A549 (cell line): ENCODE results near the gene MANSC4. TPM values are rescaled to one million over a fixed set of nuclear protein-coding genes. Genes with fewer than 3 reads are reported as not detected.

Source experiments
- ATAC-seq, 2 experiments: fragments of 200-7000 bp in 1 of 2; fragments of >200 bp in 1 of 2; cut with Nextera tagmentation in 1 of 2; cut with Tn5 transposase in 1 of 2; 3 replicates each; pipeline versions ENCODE4 v1.8.0 to v1.9.1; 2018 to 2020; ENCODE audit warnings: mild to moderate bottlenecking in 1 of 2, moderate library complexity in 1 of 2
- CTCF ChIA-PET: fragments of 300-600 bp; sonication (Branson Sonifier 250); formaldehyde crosslinking; extraction: SDS; loops from one replicate; lab custom pipeline; 2021; ENCODE audit warnings: antibody characterized with exemption, inconsistent platforms; lab: Yijun Ruan, JAX
- POLR2A ChIA-PET: fragments of 350-600 bp; formaldehyde crosslinking; extraction: SDS; loops from one replicate; lab custom pipeline; 2021; ENCODE audit warnings: antibody characterized with exemption, inconsistent platforms; lab: Yijun Ruan, JAX
- DNase-seq, 2 experiments: peaks; one replicate each; pipeline versions ENCODE4 v3.0.0 to v3.0.0-alpha.2; 2011 to 2016; ENCODE audit warnings: low read depth in 1 of 2, low spot score in 1 of 2
- FAIRE-seq: peaks from 2 replicates; lab custom pipeline; 2011; peaks lifted over from hg19 to GRCh38; lab: Jason Lieb, UNC
- H3K27ac ChIP-seq, 2 experiments: fragments of >200 bp; sonication (Bioruptor Twin); formaldehyde crosslinking; 3 replicates each; pipeline ENCODE4 v1.5.1; 2016 to 2017
- H3K4me1 ChIP-seq: fragments of >200 bp; sonication (Bioruptor Twin); formaldehyde crosslinking; 3 replicates; pipeline ENCODE4 v1.6.1; 2016
- H3K4me2 ChIP-seq: fragments of >200 bp; sonication (Bioruptor Twin); formaldehyde crosslinking; 3 replicates; pipeline ENCODE4 v1.6.1; 2016
- H3K4me3 ChIP-seq: fragments of >200 bp; sonication (Bioruptor Twin); formaldehyde crosslinking; 3 replicates; pipeline ENCODE4 v1.5.1; 2016
- H3K9me3 ChIP-seq: fragments of >200 bp; sonication (Bioruptor Twin); formaldehyde crosslinking; 3 replicates; pipeline ENCODE4 v1.6.1; 2016
- CBX2 ChIP-seq: fragments of 200-600 bp; sonication (generic); IDR thresholded peaks from 2 replicates; pipeline ENCODE4 v1.6.1; 2016; ENCODE audit warnings: low read depth, mild to moderate bottlenecking, borderline replicate concordance
- CBX8 ChIP-seq: fragments of 200-600 bp; sonication (generic); IDR thresholded peaks from 2 replicates; pipeline ENCODE4 v1.6.1; 2016
- CHD2 ChIP-seq: fragments of 150-350 bp; IDR thresholded peaks from 2 replicates; pipeline ENCODE4 v1.6.1; 2014; ENCODE audit warnings: low read length; ENCODE audit not compliant: partially characterized antibody
- E2F6 ChIP-seq: IDR thresholded peaks from 2 replicates; pipeline ENCODE4 v1.6.1; 2012; ENCODE audit warnings: low read depth, borderline replicate concordance
- EHF ChIP-seq: fragments of 250-450 bp; sonication (Bioruptor Pico); IDR thresholded peaks from 2 replicates; pipeline ENCODE4 v1.5.0; 2020; ENCODE audit warnings: mild to moderate bottlenecking
- EP300 ChIP-seq, 2 experiments: fragments of >200 bp; sonication (Bioruptor Twin); formaldehyde crosslinking; IDR thresholded peaks; 2 replicates in 1 of 2; 3 replicates in 1 of 2; pipeline ENCODE4 v1.6.1; 2016 to 2017
- ESRRA ChIP-seq: fragments of 150-350 bp; IDR thresholded peaks from 2 replicates; pipeline ENCODE4 v1.6.1; 2014; ENCODE audit warnings: mild to moderate bottlenecking, low read length, borderline replicate concordance
- FOSL2 ChIP-seq, 2 experiments: fragments of 450-650 bp in 1 of 2; fragments of >200 bp in 1 of 2; sonication (Bioruptor Twin) in 1 of 2; formaldehyde crosslinking; IDR thresholded peaks; 2 replicates each; pipeline versions ENCODE4 v1.5.0 to v1.6.1; 2016 to 2020; ENCODE audit warnings: mild to moderate bottlenecking in 1 of 2, moderate library complexity in 1 of 2
- FOXS1 ChIP-seq: fragments of 250-450 bp; sonication (Bioruptor Pico); IDR thresholded peaks from 2 replicates; pipeline ENCODE4 v1.5.0; 2020; ENCODE audit warnings: mild to moderate bottlenecking, moderate library complexity
- HDAC2 ChIP-seq: fragments of 200-600 bp; sonication (generic); IDR thresholded peaks from 2 replicates; pipeline ENCODE4 v1.6.1; 2016
- HOXB13 ChIP-seq: fragments of 250-450 bp; sonication (Bioruptor Pico); IDR thresholded peaks from 2 replicates; pipeline ENCODE4 v1.5.0; 2020; ENCODE audit warnings: low read depth, mild to moderate bottlenecking, moderate library complexity
- MAFK ChIP-seq: fragments of 450-650 bp; IDR thresholded peaks from 2 replicates; pipeline ENCODE4 v1.6.1; 2014; ENCODE audit not compliant: partially characterized antibody
- MYC ChIP-seq: IDR thresholded peaks from 2 replicates; pipeline ENCODE4 v1.6.1; 2012; ENCODE audit warnings: mild to moderate bottlenecking, inconsistent platforms, low read length, improper control_type of control experiment, borderline replicate concordance
- NPAS2 ChIP-seq: fragments of 250-450 bp; sonication (Bioruptor Pico); IDR thresholded peaks from 2 replicates; pipeline ENCODE4 v1.8.0; 2022; ENCODE audit warnings: mild to moderate bottlenecking, moderate library complexity, borderline replicate concordance
- NR3C1 ChIP-seq: fragments of >200 bp; sonication (Bioruptor Twin); formaldehyde crosslinking; IDR thresholded peaks from 3 replicates; pipeline ENCODE4 v1.6.1; 2017
- PBX3 ChIP-seq: IDR thresholded peaks from 2 replicates; pipeline ENCODE4 v1.6.1; 2012
- PHF8 ChIP-seq: fragments of 200-600 bp; sonication (generic); IDR thresholded peaks from 2 replicates; pipeline ENCODE4 v1.6.1; 2016; ENCODE audit warnings: low read depth, mild to moderate bottlenecking, antibody characterized with exemption, moderate library complexity, borderline replicate concordance
- POLR2AphosphoS2 ChIP-seq: conservative IDR thresholded peaks from 2 replicates; pipeline ENCODE4 v1.6.1; 2012; ENCODE audit warnings: low read length, improper control_type of control experiment, inconsistent platforms
- SMC3 ChIP-seq: fragments of >200 bp; sonication (Bioruptor Twin); formaldehyde crosslinking; IDR thresholded peaks from 3 replicates; pipeline ENCODE4 v1.6.1; 2018; ENCODE audit warnings: inconsistent platforms
- TFCP2L1 ChIP-seq: fragments of 250-450 bp; sonication (Bioruptor Pico); IDR thresholded peaks from 2 replicates; pipeline ENCODE4 v1.5.0; 2021; ENCODE audit warnings: mild to moderate bottlenecking
- TP53 ChIP-seq: fragments of 250-450 bp; sonication (Bioruptor Pico); IDR thresholded peaks from 2 replicates; pipeline ENCODE4 v1.5.0; 2021; ENCODE audit warnings: mild to moderate bottlenecking, moderate library complexity
- USF2 ChIP-seq: fragments of 450-650 bp; IDR thresholded peaks from 2 replicates; pipeline ENCODE4 v1.6.1; 2014; ENCODE audit warnings: antibody characterized with exemption
- ZC3H11A ChIP-seq: fragments of 450-650 bp; IDR thresholded peaks from 2 replicates; pipeline ENCODE4 v1.6.1; 2014; ENCODE audit warnings: antibody characterized with exemption, mild to moderate bottlenecking
- ZSCAN20 ChIP-seq: fragments of 250-450 bp; sonication (Bioruptor Pico); IDR thresholded peaks from 2 replicates; pipeline ENCODE4 v1.8.0; 2022; ENCODE audit warnings: mild to moderate bottlenecking, moderate library complexity
- WGBS: methylation state at CpG from one replicate; pipeline ENCODE4 v1.1.6; 2017; ENCODE audit errors: missing lambda C conversion rate; 5-methylcytosine and 5-hydroxymethylcytosine counted together
- polyA plus RNA-seq, 4 experiments: library from polyadenylated mRNA; depleted of rRNA in 3 of 4; stranded (reverse); fragments of >200 nt; fragmentation: RNase III in 1 of 4; extraction: RNeasy Plus Mini Kit Qiagen cat#74134 plus additional on column Dnase treatment in 1 of 4; gene quantifications; 2 replicates in 3 of 4; 3 replicates in 1 of 4; pipeline ENCODE4 v1.2.3, GENCODE V29; 2011 to 2017
- TF ChIP-seq, protein P1 (sequence below): fragments of >200 bp; sonication (Bioruptor Twin); formaldehyde crosslinking; IDR thresholded peaks from 3 replicates; pipeline ENCODE4 v1.6.1; 2016
- TF ChIP-seq, protein P2 (sequence below): fragments of 250-450 bp; sonication (Bioruptor Pico); IDR thresholded peaks from 2 replicates; pipeline ENCODE4 v1.5.0; 2020; ENCODE audit warnings: low read depth, mild to moderate bottlenecking, moderate library complexity
- TF ChIP-seq, protein P3 (sequence below): fragments of 150-350 bp; IDR thresholded peaks from 2 replicates; pipeline ENCODE4 v1.6.1; 2014; ENCODE audit warnings: low read depth, mild to moderate bottlenecking, low read length

Gene MANSC4
- polyA plus RNA-seq, 2 of the 4 experiments (the other 2 are of a cell fraction) = 0.09 to 0.12 TPM

DNA sequence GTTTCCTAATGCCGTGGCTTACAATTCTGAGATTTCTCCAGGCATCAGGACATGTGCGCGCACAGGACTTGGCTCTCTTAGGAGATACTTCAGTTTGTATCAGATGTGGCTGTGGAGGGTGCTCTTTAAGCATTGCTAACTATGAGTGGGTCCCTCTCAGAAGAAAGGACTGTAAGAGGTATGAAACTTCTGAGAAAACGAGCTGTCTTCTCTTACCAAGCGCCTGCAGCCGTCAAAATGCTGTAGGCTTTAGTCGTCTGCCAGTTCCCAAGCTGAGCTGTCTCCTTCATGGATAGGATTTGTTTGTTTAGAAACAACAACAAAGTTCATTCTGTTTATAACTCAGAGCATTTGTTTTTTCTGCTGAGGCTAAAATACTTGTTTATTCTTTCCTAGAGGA lies 16.1 kb upstream of the MANSC4 start:
- ChIA-PET CTCF (interaction anchor here (1.1 to 5.8 kb wide), 2 partner anchors 25 to 63 kb away, joined by 3 to 31 read pairs; no protein-coding TSS in a partner anchor), POLR2A (interaction anchor here (0.8 kb wide), 1 partner anchor 16 kb away, joined by 3 read pairs; no protein-coding TSS in a partner anchor)
- no peak for ATAC-seq
- Histone ChIP-seq H3K27ac (no peak overlapping the region), H3K4me3 (no peak overlapping the region), H3K4me2 (no peak overlapping the region), H3K4me1 (no peaks in the 10 kb centered on the region), H3K9me3 (no peaks in the 10 kb centered on the region)
- 95% methylated on average over 7 of the region's 7 CpGs for WGBS
- no peak for FAIRE-seq
- TF ChIP-seq TP53 = no peak
- no peak for TF ChIP-seq HDAC2
- no peak for TF ChIP-seq TFCP2L1 (CRISPR knock-in tag)
- TF ChIP-seq FOSL2 (IDR thresholded peaks at IDR 0.05) = no peak
- TF ChIP-seq FOSL2 (CRISPR knock-in tag; IDR thresholded peaks at IDR 0.05) = no peak
- TF ChIP-seq EP300 (IDR thresholded peaks at IDR 0.05) = no peak
- no peak for TF ChIP-seq NPAS2 (CRISPR knock-in tag)
- TF ChIP-seq MYC = no peak
- TF ChIP-seq PHF8 = no peak
- TF ChIP-seq, protein P1, sequence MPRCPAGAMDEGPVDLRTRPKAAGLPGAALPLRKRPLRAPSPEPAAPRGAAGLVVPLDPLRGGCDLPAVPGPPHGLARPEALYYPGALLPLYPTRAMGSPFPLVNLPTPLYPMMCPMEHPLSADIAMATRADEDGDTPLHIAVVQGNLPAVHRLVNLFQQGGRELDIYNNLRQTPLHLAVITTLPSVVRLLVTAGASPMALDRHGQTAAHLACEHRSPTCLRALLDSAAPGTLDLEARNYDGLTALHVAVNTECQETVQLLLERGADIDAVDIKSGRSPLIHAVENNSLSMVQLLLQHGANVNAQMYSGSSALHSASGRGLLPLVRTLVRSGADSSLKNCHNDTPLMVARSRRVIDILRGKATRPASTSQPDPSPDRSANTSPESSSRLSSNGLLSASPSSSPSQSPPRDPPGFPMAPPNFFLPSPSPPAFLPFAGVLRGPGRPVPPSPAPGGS = no peak
- TF ChIP-seq EHF (CRISPR knock-in tag) = no peak
- TF ChIP-seq, protein P2, sequence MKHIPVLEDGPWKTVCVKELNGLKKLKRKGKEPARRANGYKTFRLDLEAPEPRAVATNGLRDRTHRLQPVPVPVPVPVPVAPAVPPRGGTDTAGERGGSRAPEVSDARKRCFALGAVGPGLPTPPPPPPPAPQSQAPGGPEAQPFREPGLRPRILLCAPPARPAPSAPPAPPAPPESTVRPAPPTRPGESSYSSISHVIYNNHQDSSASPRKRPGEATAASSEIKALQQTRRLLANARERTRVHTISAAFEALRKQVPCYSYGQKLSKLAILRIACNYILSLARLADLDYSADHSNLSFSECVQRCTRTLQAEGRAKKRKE (CRISPR knock-in tag) = no peak
- TF ChIP-seq PBX3 = no peak
- TF ChIP-seq MAFK = no peak
- no peak for TF ChIP-seq CBX8
- TF ChIP-seq ZSCAN20 = no peak
- no peak for TF ChIP-seq POLR2AphosphoS2
- DNase-seq = no peak

DNA sequence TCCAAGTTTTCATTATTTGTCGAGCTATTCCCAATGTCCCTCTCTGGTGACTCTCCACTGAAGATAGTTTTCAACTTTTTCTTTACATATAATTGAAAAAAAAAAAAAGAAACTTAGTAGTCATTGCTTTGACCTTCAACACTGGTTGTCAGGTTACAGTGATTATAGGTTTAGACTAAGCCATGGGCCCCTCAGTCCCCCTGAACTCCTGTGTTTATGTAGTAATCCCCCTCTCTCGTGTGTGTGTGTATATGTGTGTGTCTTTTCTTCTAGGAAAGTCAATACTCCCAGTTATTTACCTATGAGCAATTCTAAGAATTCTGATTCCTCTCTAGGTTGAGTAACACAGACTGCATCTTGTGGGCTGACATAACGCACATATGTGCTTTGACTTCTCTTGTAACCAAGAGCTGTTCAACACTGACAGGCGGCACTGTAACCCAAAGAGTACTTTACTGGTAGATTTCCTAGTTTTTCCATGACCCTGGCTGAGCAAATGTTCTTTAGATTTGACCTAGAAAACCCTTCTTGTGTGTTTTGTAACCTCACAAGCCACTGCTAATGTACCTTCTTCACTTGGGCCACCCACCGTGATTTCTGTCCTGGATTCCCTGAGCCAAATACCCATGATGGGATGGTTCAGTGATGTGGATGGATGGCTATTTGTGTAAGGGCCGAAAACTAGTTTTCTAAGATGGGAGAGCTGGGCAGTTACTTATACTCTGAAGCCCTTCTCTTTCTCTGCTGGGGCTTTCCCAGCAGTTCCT lies 15.0 kb upstream of the MANSC4 start:
- FAIRE-seq = no peak
- WGBS = 82% methylated on average over 6 of the region's 6 CpGs
- H3K9me3 ChIP-seq = no peaks in the 10 kb centered on the region
- H3K4me1 ChIP-seq = no peaks in the 10 kb centered on the region
- H3K4me3 ChIP-seq = no peak overlapping the region
- no peak for ATAC-seq
- DNase-seq = no peak
- TF ChIP-seq USF2 (no peak), ZSCAN20 (no peak), NR3C1 (no peak), SMC3 (no peak), EP300 (IDR thresholded peaks at IDR 0.05) (no peak), CHD2 (no peak), ZC3H11A (no peak), HOXB13 (CRISPR knock-in tag) (no peak), CBX2 (no peak), ESRRA (no peak), E2F6 (no peak), FOXS1 (CRISPR knock-in tag) (no peak)
- TF ChIP-seq, protein P3, sequence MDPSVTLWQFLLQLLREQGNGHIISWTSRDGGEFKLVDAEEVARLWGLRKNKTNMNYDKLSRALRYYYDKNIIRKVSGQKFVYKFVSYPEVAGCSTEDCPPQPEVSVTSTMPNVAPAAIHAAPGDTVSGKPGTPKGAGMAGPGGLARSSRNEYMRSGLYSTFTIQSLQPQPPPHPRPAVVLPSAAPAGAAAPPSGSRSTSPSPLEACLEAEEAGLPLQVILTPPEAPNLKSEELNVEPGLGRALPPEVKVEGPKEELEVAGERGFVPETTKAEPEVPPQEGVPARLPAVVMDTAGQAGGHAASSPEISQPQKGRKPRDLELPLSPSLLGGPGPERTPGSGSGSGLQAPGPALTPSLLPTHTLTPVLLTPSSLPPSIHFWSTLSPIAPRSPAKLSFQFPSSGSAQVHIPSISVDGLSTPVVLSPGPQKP = no peak
- POLR2A ChIA-PET = no interaction called here
- no peak overlapping the region for H3K4me2 ChIP-seq
- CTCF ChIA-PET = interaction anchor here (1.1 to 5.8 kb wide), 2 partner anchors 26 to 62 kb away, joined by 3 to 31 read pairs; no protein-coding TSS in a partner anchor
- no peak overlapping the region for H3K27ac ChIP-seq
